Cardiac fibroblast (primary cell): Measurements from ENCODE around the gene KMT2A.

Source experiments
- DNase-seq, 2 donors: peaks; one replicate each; pipeline versions ENCODE4 v3.0.0 to v3.0.0-alpha.2; 2010; ENCODE audit warnings: low read depth in 2 of 2
- H3K4me3 ChIP-seq, 2 donors: replicated peaks in 1 of 2; 1 replicate in 1 of 2; 2 replicates in 1 of 2; pipeline ENCODE4 v1.5.1; 2011; ENCODE audit warnings: low read depth in 2 of 2, low read length in 2 of 2, mild to moderate bottlenecking in 2 of 2, moderate library complexity in 1 of 2
- TF ChIP-seq, protein P1 (sequence below): IDR thresholded peaks from one replicate; pipeline ENCODE4 v1.5.1; 2011; ENCODE audit warnings: low read depth, mild to moderate bottlenecking, low read length, inconsistent platforms

KMT2A gene

DNA sequence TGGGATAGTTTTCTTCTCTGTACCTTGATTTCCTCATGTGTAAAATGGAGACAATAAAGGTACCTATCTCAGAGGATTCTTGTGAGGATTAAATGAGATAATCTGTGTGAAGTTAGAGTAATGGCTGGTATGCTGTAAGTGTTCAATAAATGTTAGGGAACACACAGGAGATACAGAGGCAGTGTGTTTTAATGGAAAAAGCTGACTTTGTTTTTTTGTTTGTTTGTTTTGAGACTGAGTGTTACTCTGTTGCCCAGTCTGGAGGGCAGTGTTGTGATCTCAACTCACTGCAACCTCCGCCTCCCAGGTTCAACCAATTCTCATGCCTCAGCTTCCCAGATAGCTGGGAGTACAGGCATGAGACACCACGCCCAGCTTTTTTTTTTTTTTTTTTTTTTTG is 133.4 kb downstream of the KMT2A start:
- TF ChIP-seq, protein P1, sequence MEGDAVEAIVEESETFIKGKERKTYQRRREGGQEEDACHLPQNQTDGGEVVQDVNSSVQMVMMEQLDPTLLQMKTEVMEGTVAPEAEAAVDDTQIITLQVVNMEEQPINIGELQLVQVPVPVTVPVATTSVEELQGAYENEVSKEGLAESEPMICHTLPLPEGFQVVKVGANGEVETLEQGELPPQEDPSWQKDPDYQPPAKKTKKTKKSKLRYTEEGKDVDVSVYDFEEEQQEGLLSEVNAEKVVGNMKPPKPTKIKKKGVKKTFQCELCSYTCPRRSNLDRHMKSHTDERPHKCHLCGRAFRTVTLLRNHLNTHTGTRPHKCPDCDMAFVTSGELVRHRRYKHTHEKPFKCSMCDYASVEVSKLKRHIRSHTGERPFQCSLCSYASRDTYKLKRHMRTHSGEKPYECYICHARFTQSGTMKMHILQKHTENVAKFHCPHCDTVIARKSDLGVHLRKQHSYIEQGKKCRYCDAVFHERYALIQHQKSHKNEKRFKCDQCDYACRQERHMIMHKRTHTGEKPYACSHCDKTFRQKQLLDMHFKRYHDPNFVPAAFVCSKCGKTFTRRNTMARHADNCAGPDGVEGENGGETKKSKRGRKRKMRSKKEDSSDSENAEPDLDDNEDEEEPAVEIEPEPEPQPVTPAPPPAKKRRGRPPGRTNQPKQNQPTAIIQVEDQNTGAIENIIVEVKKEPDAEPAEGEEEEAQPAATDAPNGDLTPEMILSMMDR: no peak
- no peak for DNase-seq
- H3K4me3 ChIP-seq: no peak overlapping the region

DNA sequence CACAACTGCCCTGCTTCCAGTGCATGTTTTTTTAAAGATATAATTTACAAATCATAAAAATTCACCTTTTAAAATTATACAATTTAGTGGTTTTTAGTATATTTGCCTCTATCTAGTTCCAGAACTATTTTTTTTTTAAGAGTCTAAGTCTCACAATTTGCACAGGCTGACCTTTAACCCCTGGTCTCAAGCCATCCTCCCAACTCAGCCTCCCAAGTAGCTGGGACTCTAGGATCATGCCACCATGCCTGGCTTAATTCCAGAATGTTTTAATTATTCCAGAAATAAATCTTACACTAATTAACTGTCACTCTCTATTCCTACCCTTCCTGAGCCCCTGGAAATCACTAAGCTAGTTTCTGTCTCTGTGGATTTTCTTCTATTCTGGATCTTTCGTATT is 134.5 kb downstream of the KMT2A start:
- TF ChIP-seq, protein P1: no peak
- no peak overlapping the region for H3K4me3 ChIP-seq
- no peak for DNase-seq

DNA sequence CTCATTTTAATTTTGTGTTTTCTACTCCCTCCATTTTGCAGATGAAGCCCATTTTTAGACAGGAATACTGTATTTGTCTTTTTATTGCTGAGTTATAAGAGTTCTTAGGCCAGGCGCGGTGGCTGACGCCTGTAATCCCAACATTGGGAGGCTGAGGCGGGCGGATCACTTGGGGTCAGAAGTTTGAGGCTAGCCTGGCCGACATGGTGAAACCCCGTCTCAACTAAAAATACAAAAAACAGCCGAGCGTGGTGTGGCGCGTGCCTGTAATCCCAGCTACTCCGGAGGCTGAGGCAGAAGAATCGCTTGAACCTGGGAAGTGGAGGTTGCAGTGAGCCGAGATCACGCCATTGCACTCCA is 135.4 kb downstream of the KMT2A start:
- peak in 1 of 2 donors; percentile 39 for DNase-seq
- H3K4me3 ChIP-seq: peak overlapping the region; percentile 97 to 100

DNA sequence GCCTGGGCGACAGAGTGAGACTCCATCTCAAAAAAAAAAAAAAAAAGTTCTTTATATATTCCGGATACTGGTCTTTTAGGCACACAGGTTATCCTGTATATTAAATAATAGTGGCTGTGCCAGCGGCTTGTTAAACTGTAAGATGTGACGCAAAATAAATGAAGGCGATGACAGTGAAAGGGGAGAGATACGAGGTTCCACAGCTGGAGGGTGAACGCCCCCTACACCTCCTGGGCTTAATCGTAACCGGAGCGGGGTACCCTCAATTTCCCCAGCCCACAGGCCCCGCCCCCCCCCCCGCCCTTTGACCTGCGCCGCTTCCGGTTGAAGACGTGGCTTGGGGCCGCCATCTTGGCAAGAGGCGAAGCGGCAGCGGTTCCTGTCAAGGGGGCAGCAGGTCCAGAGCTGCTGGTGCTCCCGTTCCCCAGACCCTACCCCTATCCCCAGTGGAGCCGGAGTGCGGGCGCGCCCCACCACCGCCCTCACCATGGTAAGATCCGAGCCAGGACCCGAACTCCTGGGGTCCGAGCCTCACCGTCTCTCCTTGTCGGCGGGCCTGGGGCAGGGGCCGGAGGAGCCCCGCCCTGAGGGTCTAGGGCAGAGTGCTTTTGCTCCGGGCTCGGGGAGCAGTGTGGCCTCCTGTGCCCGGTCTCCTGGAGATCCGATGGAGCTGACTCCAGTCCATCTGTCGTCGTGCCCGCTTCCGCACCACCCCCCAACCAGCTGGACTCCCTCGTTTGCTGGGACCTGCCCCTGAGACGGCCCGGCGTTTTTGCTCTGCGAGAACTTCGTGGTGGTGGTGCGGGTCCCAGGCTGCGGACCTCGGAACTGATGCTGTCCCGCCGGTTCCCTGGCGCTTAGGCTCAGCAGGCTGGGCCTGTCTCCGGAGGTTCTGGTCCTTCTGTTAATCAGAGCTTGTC is 136.0 kb downstream of the KMT2A start, which contains the start of gene ARCN1:
Gene ARCN1, plus strand, starts transcription at position 349 of the 920 bp plus-strand sequence. Its CDS starts 139 bp downstream, at position 488.
- peak within 1 kb of the TSS; percentile 97 to 100 for H3K4me3 ChIP-seq
- TF ChIP-seq, protein P1: no peak
- peak; percentile 77 to 84 for DNase-seq

DNA sequence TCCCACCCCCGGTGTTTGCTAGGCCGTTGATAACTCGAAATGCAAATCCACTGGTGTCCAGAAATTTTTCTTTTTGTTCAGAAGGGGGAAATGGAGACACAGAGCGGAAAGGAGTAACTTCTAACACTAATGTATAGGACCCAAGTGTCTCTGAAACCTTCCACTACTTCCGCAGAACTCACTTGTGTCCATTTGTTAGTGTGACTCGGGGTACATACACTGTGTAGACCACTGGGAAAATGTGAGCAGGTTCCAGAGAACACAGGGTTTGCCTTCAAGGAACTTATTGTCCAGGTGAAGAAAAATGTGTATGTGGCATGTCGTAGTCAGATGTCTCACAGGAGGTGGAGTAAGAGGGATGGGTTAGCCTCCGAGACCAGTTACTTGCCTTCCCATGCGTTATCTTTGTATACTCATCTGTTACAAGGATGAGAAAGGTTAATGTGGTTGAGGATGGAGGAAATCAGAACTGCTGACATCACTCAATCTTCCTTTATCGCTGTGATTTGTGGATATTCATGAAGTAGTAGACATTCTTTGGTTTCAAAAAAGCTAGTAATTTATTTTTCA is 136.8 kb downstream of the KMT2A start:
- H3K4me3 ChIP-seq: peak overlapping the region; percentile 97 to 100
- TF ChIP-seq, protein P1: no peak
- DNase-seq: peak; percentile 36 to 64

DNA sequence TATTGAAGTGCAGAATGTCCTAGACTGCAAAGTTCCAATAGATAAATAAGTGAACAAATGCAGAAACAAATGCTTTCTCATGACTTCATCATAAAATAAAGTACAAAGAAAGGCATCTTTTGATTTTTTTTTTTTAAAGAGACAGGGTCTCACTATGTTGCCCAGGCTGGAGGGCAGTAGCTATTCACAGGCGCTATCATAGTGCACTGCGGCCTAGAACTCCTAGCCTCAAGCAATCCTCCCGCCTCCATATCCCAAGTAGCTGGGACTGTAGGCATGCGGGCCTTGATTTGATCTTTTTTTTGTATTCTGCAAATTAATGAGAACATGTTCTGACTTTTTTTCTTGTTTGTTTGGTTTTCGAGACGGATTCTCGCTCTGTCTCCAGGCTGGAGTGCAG is 138.3 kb downstream of the KMT2A start:
- peak overlapping the region in 1 of 2 donors; percentile 97 for H3K4me3 ChIP-seq
- no peak for DNase-seq
- TF ChIP-seq, protein P1: no peak
